Right lobe of liver (tissue), 4 donors: ENCODE results near the gene CCDC63.

Experiments used
- POLR2A ChIP-seq: fragments of 450-650 bp; IDR thresholded peaks from one replicate; pipeline ENCODE4 v1.6.1; 2017; ENCODE audit warnings: antibody characterized with exemption, mild to moderate bottlenecking
- TF ChIP-seq, protein P1 (sequence below), 4 donors: fragments of 200-600 bp in 3 of 4; fragments of 450-650 bp in 1 of 4; IDR thresholded peaks; one replicate each; pipeline versions ENCODE4 v1.5.1 to v1.8.0; 2016 to 2022; ENCODE audit warnings: antibody characterized with exemption in 4 of 4, mild to moderate bottlenecking in 2 of 4
- donor health status: DM: no; HTN: no; CAD: no.
- donor health status: DM: no; HTN: no; CAD: no.
- donor health status: DM: no; HTN: yes; CAD: no.

DNA sequence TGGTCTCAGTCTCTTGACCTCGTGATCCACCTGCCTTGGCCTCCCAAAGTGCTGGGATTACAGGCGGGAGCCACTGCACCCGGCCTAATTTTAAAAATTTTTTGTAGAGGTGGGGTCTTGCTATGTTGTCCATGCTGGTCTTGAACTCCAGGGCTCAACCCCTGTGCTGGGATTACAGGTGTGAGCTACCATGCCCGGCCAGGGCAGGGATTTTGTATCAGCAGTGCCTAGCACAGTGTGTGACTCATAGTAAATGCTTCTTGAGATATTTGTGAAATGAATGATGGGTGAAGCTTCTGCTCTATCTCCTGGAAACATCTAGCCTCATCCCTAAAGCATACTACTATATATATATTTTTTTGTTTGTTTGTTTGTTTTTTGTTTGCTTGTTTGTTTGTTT lies 36.5 kb downstream of the CCDC63 start:
- TF ChIP-seq, protein P1, sequence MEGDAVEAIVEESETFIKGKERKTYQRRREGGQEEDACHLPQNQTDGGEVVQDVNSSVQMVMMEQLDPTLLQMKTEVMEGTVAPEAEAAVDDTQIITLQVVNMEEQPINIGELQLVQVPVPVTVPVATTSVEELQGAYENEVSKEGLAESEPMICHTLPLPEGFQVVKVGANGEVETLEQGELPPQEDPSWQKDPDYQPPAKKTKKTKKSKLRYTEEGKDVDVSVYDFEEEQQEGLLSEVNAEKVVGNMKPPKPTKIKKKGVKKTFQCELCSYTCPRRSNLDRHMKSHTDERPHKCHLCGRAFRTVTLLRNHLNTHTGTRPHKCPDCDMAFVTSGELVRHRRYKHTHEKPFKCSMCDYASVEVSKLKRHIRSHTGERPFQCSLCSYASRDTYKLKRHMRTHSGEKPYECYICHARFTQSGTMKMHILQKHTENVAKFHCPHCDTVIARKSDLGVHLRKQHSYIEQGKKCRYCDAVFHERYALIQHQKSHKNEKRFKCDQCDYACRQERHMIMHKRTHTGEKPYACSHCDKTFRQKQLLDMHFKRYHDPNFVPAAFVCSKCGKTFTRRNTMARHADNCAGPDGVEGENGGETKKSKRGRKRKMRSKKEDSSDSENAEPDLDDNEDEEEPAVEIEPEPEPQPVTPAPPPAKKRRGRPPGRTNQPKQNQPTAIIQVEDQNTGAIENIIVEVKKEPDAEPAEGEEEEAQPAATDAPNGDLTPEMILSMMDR (IDR thresholded peaks at IDR 0.05): no peak
- TF ChIP-seq POLR2A: no peak
